Upper lobe of left lung (tissue), 6 donors: ENCODE measurements around the gene ZNF609. TPM values are rescaled to one million over a fixed set of nuclear protein-coding genes. Genes with fewer than 3 reads are reported as not detected.
A peak's percentile ranks its signal among the peaks of the same experiment; 100 is the strongest.

Experiments
- ATAC-seq, 2 donors: fragments of 200-7000 bp; cut with Tn5 transposase; one replicate each; pipeline ENCODE4 v1.9.1; 2022; ENCODE audit warnings: mild to moderate bottlenecking in 2 of 2, moderate library complexity in 2 of 2; ENCODE audit not compliant: low FRiP score in 2 of 2
- DNase-seq, 2 donors: peaks; one replicate each; pipeline ENCODE4 v3.0.0-alpha.2; 2019 to 2020
- H3K27ac ChIP-seq, 4 donors: fragments of 200-600 bp; sonication (generic); one replicate each; pipeline ENCODE4 v1.5.1; 2016 to 2019
- H3K27me3 ChIP-seq, 4 donors: fragments of 200-600 bp; sonication (generic); one replicate each; pipeline ENCODE4 v1.5.1; 2017 to 2019
- H3K36me3 ChIP-seq, 4 donors: fragments of 200-600 bp; sonication (generic); one replicate each; pipeline ENCODE4 v1.5.1; 2016 to 2019
- H3K4me1 ChIP-seq, 4 donors: fragments of 200-600 bp; sonication (generic); one replicate each; pipeline ENCODE4 v1.5.1; 2018 to 2019
- H3K4me3 ChIP-seq, 4 donors: fragments of 200-600 bp; sonication (generic); one replicate each; pipeline ENCODE4 v1.5.1; 2017 to 2019; ENCODE audit warnings: mild to moderate bottlenecking in 2 of 4, moderate library complexity in 1 of 4
- H3K9me3 ChIP-seq, 4 donors: fragments of 200-600 bp; sonication (generic); one replicate each; pipeline ENCODE4 v1.5.1; 2018 to 2019
- CTCF ChIP-seq, 6 experiments: fragments of 450-650 bp in 4 of 6; fragments of 200-600 bp in 2 of 6; sonication (generic) in 2 of 6; IDR thresholded peaks; one replicate each; pipeline ENCODE4 v1.5.1; 2016 to 2019; ENCODE audit warnings: antibody characterized with exemption in 6 of 6
- EP300 ChIP-seq, 4 donors: sonication (generic); formaldehyde crosslinking; IDR thresholded peaks; one replicate each; pipeline ENCODE4 v1.5.1; 2017; ENCODE audit warnings: antibody characterized with exemption in 4 of 4, control low read depth in 2 of 4
- POLR2A ChIP-seq, 4 donors: fragments of 450-650 bp; IDR thresholded peaks; one replicate each; pipeline ENCODE4 v1.5.1; 2016 to 2017; ENCODE audit warnings: antibody characterized with exemption in 4 of 4, mild to moderate bottlenecking in 2 of 4
- POLR2AphosphoS5 ChIP-seq, 2 donors: sonication (generic); formaldehyde crosslinking; IDR thresholded peaks; one replicate each; pipeline ENCODE4 v1.5.1; 2017; ENCODE audit warnings: antibody characterized with exemption in 2 of 2
- WGBS, 2 donors: methylation state at CpG; one replicate each; pipeline ENCODE4 v1.1.5; 2017 to 2018; 5-methylcytosine and 5-hydroxymethylcytosine counted together
- total RNA-seq, 6 donors: library from RNA; depleted of rRNA in 4 of 6; stranded (reverse); fragments of >200 nt in 4 of 6; gene quantifications; one replicate each; pipeline versions ENCODE4 v1.1.0 to v1.2.1, GENCODE V29; 2016 to 2021
- donor health status: DM: no; HTN: no; CAD: no; lungs with moderate emphysema.
- donor health status: DM: no; HTN: yes; CAD: no; lungs with severe emphysema.

The ZNF609 gene
- total RNA-seq, 6 donors from 2014 or later = 30.4 to 65.0 (median 44.5) TPM

- H3K27ac ChIP-seq = peak overlapping the region in 1 of 4 donors; percentile 11
- ATAC-seq (no peak), DNase-seq (no peak)
Measured at GRCh38 chr15:64453689-64454037, 6.7 kb upstream of the ZNF609 start.

GRCh38 chr15:64454282-64454681, 6.1 kb upstream of the ZNF609 start:
- no peak for DNase-seq

More at GRCh38 chr15:64453689-64454037, 6.7 kb upstream of the ZNF609 start:
- H3K27me3 ChIP-seq = no peaks in the 10 kb centered on the region
- H3K9me3 ChIP-seq = no peaks in the 10 kb centered on the region
- H3K36me3 ChIP-seq = peaks cover 0 to 19% (median 4%) of the 10 kb centered on the region in 4 donors
- WGBS, 2 donors = 94% methylated on average over 1 of the region's 1 CpG
- no peak overlapping the region for H3K4me3 ChIP-seq
- peaks cover 5 to 20% (median 13%) of the 10 kb centered on the region in 4 donors for H3K4me1 ChIP-seq
- TF ChIP-seq POLR2A (IDR thresholded peaks at IDR 0.05) (no peak), EP300 (IDR thresholded peaks at IDR 0.05) (no peak), POLR2AphosphoS5 (IDR thresholded peaks at IDR 0.05) (no peak), CTCF (IDR thresholded peaks at IDR 0.05) (no peak)

GRCh38 chr15:64455961-64456371, 4.4 kb upstream of the ZNF609 start:
- H3K4me3 ChIP-seq = no peak overlapping the region
- peak overlapping the region in 3 of 4 donors; percentile 30 to 65 (median 43) for H3K27ac ChIP-seq
- WGBS, 2 donors = 38 to 57% methylated on average over 3 of the region's 3 CpGs
- H3K27me3 ChIP-seq = no peaks in the 10 kb centered on the region
- no peak for TF ChIP-seq POLR2AphosphoS5 (IDR thresholded peaks at IDR 0.05)
- TF ChIP-seq CTCF (IDR thresholded peaks at IDR 0.05) = no peak
- TF ChIP-seq POLR2A (IDR thresholded peaks at IDR 0.05) = no peak
- ATAC-seq (no peak), DNase-seq (peak in 1 of 2 donors; percentile 33)
- peaks cover 0 to 6% (median 0%) of the 10 kb centered on the region in 4 donors for H3K36me3 ChIP-seq
- peaks cover 15 to 35% (median 21%) of the 10 kb centered on the region in 4 donors for H3K4me1 ChIP-seq
- H3K9me3 ChIP-seq = no peaks in the 10 kb centered on the region

More at GRCh38 chr15:64454282-64454681, 6.1 kb upstream of the ZNF609 start:
- TF ChIP-seq EP300 (IDR thresholded peaks at IDR 0.05) = no peak
- no peak for TF ChIP-seq POLR2A (IDR thresholded peaks at IDR 0.05)
- no peak overlapping the region for H3K4me3 ChIP-seq
- no peak overlapping the region for H3K27ac ChIP-seq
- peaks cover 0 to 13% (median 4%) of the 10 kb centered on the region in 4 donors for H3K36me3 ChIP-seq
- peaks cover 5 to 24% (median 14%) of the 10 kb centered on the region in 4 donors for H3K4me1 ChIP-seq
- no peak for ATAC-seq
- no peaks in the 10 kb centered on the region for H3K27me3 ChIP-seq
- no peaks in the 10 kb centered on the region for H3K9me3 ChIP-seq

GRCh38 chr15:64456634-64457108, 3.7 kb upstream of the ZNF609 start:
- ATAC-seq = no peak

More at GRCh38 chr15:64456634-64457108, 3.7 kb upstream of the ZNF609 start:
- Histone ChIP-seq H3K27me3 (no peaks in the 10 kb centered on the region), H3K27ac (peak overlapping the region in 2 of 4 donors; percentile 30 to 65), H3K4me3 (no peak overlapping the region), H3K4me1 (peaks cover 16 to 40% (median 24%) of the 10 kb centered on the region in 4 donors), H3K9me3 (no peaks in the 10 kb centered on the region), H3K36me3 (peaks cover 0 to 6% (median 0%) of the 10 kb centered on the region in 4 donors)
- DNase-seq = no peak
- 37 to 58% methylated on average over 1 of the region's 1 CpG for WGBS, 2 donors
- TF ChIP-seq POLR2A (IDR thresholded peaks at IDR 0.05) (no peak), EP300 (IDR thresholded peaks at IDR 0.05) (no peak), CTCF (IDR thresholded peaks at IDR 0.05) (no peak), POLR2AphosphoS5 (IDR thresholded peaks at IDR 0.05) (no peak)
